H1 (cell line): Measurements from ENCODE around the gene CTNNBL1. TPM values are rescaled to one million over a fixed set of nuclear protein-coding genes. Genes with fewer than 3 reads are reported as not detected.

Experiments
- CTCF ChIA-PET: fragments of 300-600 bp; sonication (Branson Sonifier 250); formaldehyde crosslinking; loops from one replicate; lab custom pipeline; 2021; ENCODE audit not compliant: partially characterized antibody; lab: Charles Lee
- POLR2A ChIA-PET: fragments of 300-600 bp; sonication (Branson Sonifier 250); formaldehyde crosslinking; loops from one replicate; lab custom pipeline; 2021; ENCODE audit warnings: inconsistent platforms; ENCODE audit not compliant: partially characterized antibody; lab: Charles Lee
- DNase-seq, 2 experiments: peaks; one replicate each; pipeline versions ENCODE4 v3.0.0 to v3.0.0-alpha.2; 2010 to 2022; ENCODE audit warnings: low spot score in 2 of 2, low read depth in 1 of 2, mixed read lengths in 1 of 2
- FAIRE-seq: peaks from 2 replicates; lab custom pipeline; 2011; peaks lifted over from hg19 to GRCh38; lab: Jason Lieb, UNC
- H2AFZ ChIP-seq: 2 replicates; pipeline ENCODE4 v1.8.1; 2012; ENCODE audit warnings: low read length, inconsistent platforms
- H2AK5ac ChIP-seq: 2 replicates; pipeline ENCODE4 v1.6.1; 2013; ENCODE audit warnings: low read depth, low read length
- H2BK120ac ChIP-seq: replicated peaks from 2 replicates; pipeline ENCODE3; 2013; ENCODE audit warnings: low read depth, low read length, inconsistent platforms
- H2BK12ac ChIP-seq: 2 replicates; pipeline ENCODE4 v1.6.1; 2013; ENCODE audit warnings: low read depth, low read length
- H2BK15ac ChIP-seq: 2 replicates; pipeline ENCODE4 v1.6.1; 2013; ENCODE audit warnings: low read length
- H2BK20ac ChIP-seq: 2 replicates; pipeline ENCODE4 v1.6.1; 2013; ENCODE audit warnings: low read length
- H2BK5ac ChIP-seq: 2 replicates; pipeline ENCODE4 v1.6.1; 2013; ENCODE audit warnings: low read depth, low read length
- H3K14ac ChIP-seq: 2 replicates; pipeline ENCODE4 v1.6.1; 2013; ENCODE audit warnings: inconsistent platforms; ENCODE audit not compliant: insufficient read length
- H3K18ac ChIP-seq: 2 replicates; pipeline ENCODE4 v1.6.1; 2013; ENCODE audit warnings: low read length; ENCODE audit errors: extremely low read depth
- H3K23ac ChIP-seq: 2 replicates; pipeline ENCODE4 v1.6.1; 2013; ENCODE audit warnings: inconsistent platforms; ENCODE audit not compliant: insufficient read length
- H3K23me2 ChIP-seq: 2 replicates; pipeline ENCODE4 v1.6.1; 2013; ENCODE audit warnings: low read depth, low read length
- H3K27ac ChIP-seq: 2 replicates; pipeline ENCODE4 v1.6.1; 2011; ENCODE audit warnings: low read depth, low read length, inconsistent platforms
- H3K27me3 ChIP-seq, 4 experiments: replicated peaks in 1 of 4; 1 replicate in 1 of 4; 2 replicates in 3 of 4; pipeline versions ENCODE4 v1.6.1 to v1.8.1; 2011 to 2013; ENCODE audit warnings: low read length in 3 of 4, mild to moderate bottlenecking in 3 of 4, inconsistent platforms in 2 of 4, mixed read lengths in 2 of 4, moderate library complexity in 1 of 4; ENCODE audit not compliant: control insufficient read depth in 3 of 4, insufficient read depth in 3 of 4; ENCODE audit errors: extremely low read depth in 1 of 4
- H3K36me3 ChIP-seq, 4 experiments: 2 replicates each; pipeline versions ENCODE4 v1.6.1 to v1.8.1; 2011 to 2013; ENCODE audit warnings: mild to moderate bottlenecking in 4 of 4, low read length in 3 of 4, moderate library complexity in 2 of 4, control low read depth in 1 of 4, inconsistent platforms in 1 of 4; ENCODE audit not compliant: insufficient read depth in 4 of 4, control insufficient read depth in 2 of 4
- H3K4ac ChIP-seq: replicated peaks from 2 replicates; pipeline ENCODE3; 2013; ENCODE audit warnings: low read length, low read depth, mixed read lengths, inconsistent platforms; ENCODE audit not compliant: insufficient read length
- H3K4me1 ChIP-seq, 4 experiments: replicated peaks in 1 of 4; 1 replicate in 1 of 4; 2 replicates in 3 of 4; pipeline versions ENCODE4 v1.6.1 to v1.8.1; 2011 to 2013; ENCODE audit warnings: low read length in 3 of 4, inconsistent platforms in 2 of 4, mixed read lengths in 1 of 4; ENCODE audit not compliant: insufficient read depth in 4 of 4, control insufficient read depth in 3 of 4
- H3K4me2 ChIP-seq, 2 experiments: 2 replicates each; pipeline versions ENCODE4 v1.6.1 to v1.8.1; 2011 to 2013; ENCODE audit warnings: low read depth in 2 of 2, low read length in 2 of 2, control low read depth in 1 of 2, inconsistent platforms in 1 of 2, mild to moderate bottlenecking in 1 of 2; ENCODE audit not compliant: insufficient read depth in 1 of 2
- H3K4me3 ChIP-seq, 4 experiments: fragments of 200-600, 300-600 bp in 1 of 4; sonication (generic), shearing (Covaris generic), sonication (Bioruptor Twin) in 1 of 4; 2 replicates each; pipeline versions ENCODE4 v1.5.1 to v1.8.1; 2011 to 2016; ENCODE audit warnings: low read length in 4 of 4, low read depth in 3 of 4, control low read depth in 2 of 4, inconsistent platforms in 2 of 4, mild to moderate bottlenecking in 2 of 4, mixed read lengths in 1 of 4, moderate library complexity in 1 of 4; ENCODE audit not compliant: insufficient read depth in 2 of 4; ENCODE audit errors: extremely low read depth in 1 of 4
- H3K56ac ChIP-seq: replicated peaks from 2 replicates; pipeline ENCODE3; 2013; ENCODE audit warnings: low read depth, mild to moderate bottlenecking, mixed read lengths, low read length, inconsistent platforms; ENCODE audit not compliant: insufficient read length
- H3K79me1 ChIP-seq: 2 replicates; pipeline ENCODE4 v1.6.1; 2013; ENCODE audit warnings: low read depth, low read length, control low read depth
- H3K79me2 ChIP-seq, 2 experiments: 2 replicates each; pipeline versions ENCODE4 v1.6.1 to v1.8.1; 2012 to 2013; ENCODE audit warnings: low read length in 2 of 2, mild to moderate bottlenecking in 2 of 2, inconsistent platforms in 1 of 2; ENCODE audit not compliant: insufficient read depth in 2 of 2, control insufficient read depth in 1 of 2
- H3K9ac ChIP-seq, 4 experiments: replicated peaks in 1 of 4; 1 replicate in 1 of 4; 2 replicates in 3 of 4; pipeline versions ENCODE4 v1.6.1 to v1.8.1; 2011 to 2013; ENCODE audit warnings: low read depth in 3 of 4, low read length in 3 of 4, control low read depth in 2 of 4, mild to moderate bottlenecking in 2 of 4, moderate library complexity in 2 of 4, inconsistent platforms in 1 of 4; ENCODE audit errors: extremely low read depth in 1 of 4
- H3K9me3 ChIP-seq, 2 experiments: 2 replicates each; pipeline versions ENCODE4 v1.6.1 to v1.8.1; 2012 to 2013; ENCODE audit warnings: mild to moderate bottlenecking in 2 of 2, moderate library complexity in 2 of 2, control low read depth in 1 of 2, inconsistent platforms in 1 of 2, low read depth in 1 of 2, low read length in 1 of 2, mixed read lengths in 1 of 2; ENCODE audit not compliant: insufficient read depth in 2 of 2
- H4K20me1 ChIP-seq, 2 experiments: replicated peaks in 1 of 2; 2 replicates each; pipeline versions ENCODE3 to v1.8.1; 2011 to 2013; ENCODE audit warnings: inconsistent platforms in 2 of 2, low read length in 2 of 2, mild to moderate bottlenecking in 1 of 2; ENCODE audit not compliant: insufficient read depth in 2 of 2, control insufficient read depth in 1 of 2
- H4K5ac ChIP-seq: 2 replicates; pipeline ENCODE4 v1.6.1; 2013; ENCODE audit warnings: low read length, low read depth, mixed read lengths, inconsistent platforms; ENCODE audit not compliant: insufficient read length
- H4K8ac ChIP-seq: 2 replicates; pipeline ENCODE4 v1.8.0; 2013; ENCODE audit warnings: mild to moderate bottlenecking, moderate library complexity, low read length, inconsistent platforms; ENCODE audit not compliant: insufficient read depth; ENCODE audit errors: extremely low read depth
- H4K91ac ChIP-seq: replicated peaks from 2 replicates; pipeline ENCODE3; 2013; ENCODE audit warnings: low read length, mixed read lengths, inconsistent platforms; ENCODE audit not compliant: insufficient read length
- CREB1 ChIP-seq: IDR thresholded peaks from 2 replicates; pipeline ENCODE4 v1.6.1; 2012; ENCODE audit warnings: inconsistent platforms
- SIX5 ChIP-seq: IDR thresholded peaks from 2 replicates; pipeline ENCODE4 v1.6.1; 2011; ENCODE audit warnings: mild to moderate bottlenecking, low read depth, low read length
- TCF12 ChIP-seq: IDR thresholded peaks from 2 replicates; pipeline ENCODE4 v1.6.1; 2011; ENCODE audit warnings: low read depth, mild to moderate bottlenecking, low read length
- WGBS, 2 experiments: shearing (Covaris generic) in 1 of 2; methylation state at CpG; one replicate each; pipeline versions ENCODE4 v1.1.6 to v1.1.7; 2013 to 2015; ENCODE audit warnings: low lambda C conversion rate in 2 of 2, mixed read lengths in 2 of 2, inconsistent platforms in 1 of 2, low coverage in 1 of 2, missing lambda C conversion rate in 1 of 2; ENCODE audit not compliant: insufficient replicate concordance in 2 of 2, insufficient coverage in 1 of 2, insufficient read length in 1 of 2; ENCODE audit errors: extremely low coverage in 1 of 2, missing lambda C conversion rate in 1 of 2; 5-methylcytosine and 5-hydroxymethylcytosine counted together
- polyA plus RNA-seq, 7 experiments: library from polyadenylated mRNA; depleted of rRNA in 3 of 7; stranded (reverse) in 5 of 7; unstranded in 2 of 7; fragments of >200 nt in 5 of 7; fragments of 200-250 nt in 2 of 7; gene quantifications; 1 replicate in 5 of 7; 2 replicates in 1 of 7; 4 replicates in 1 of 7; pipeline versions ENCODE4 v1.2.1 to v1.2.3, GENCODE V29; 2011 to 2013; ENCODE audit warnings: missing spikeins in 2 of 7, mixed read lengths in 2 of 7
- total RNA-seq: library from RNA; stranded (reverse); fragmentation: NEBNext Ultra II Directional; extraction: Animal tissue kit (Norgen Biotek cat#: 25700); gene quantifications from 2 replicates; pipeline ENCODE4 v1.2.1, GENCODE V29; 2021

CTNNBL1 gene
- total and polyA plus RNA-seq, 2 of the 8 experiments (the other 6 are each of a cell fraction or from before 2014, with no cell fraction given) = 19.6 to 81.6 TPM

DNA sequence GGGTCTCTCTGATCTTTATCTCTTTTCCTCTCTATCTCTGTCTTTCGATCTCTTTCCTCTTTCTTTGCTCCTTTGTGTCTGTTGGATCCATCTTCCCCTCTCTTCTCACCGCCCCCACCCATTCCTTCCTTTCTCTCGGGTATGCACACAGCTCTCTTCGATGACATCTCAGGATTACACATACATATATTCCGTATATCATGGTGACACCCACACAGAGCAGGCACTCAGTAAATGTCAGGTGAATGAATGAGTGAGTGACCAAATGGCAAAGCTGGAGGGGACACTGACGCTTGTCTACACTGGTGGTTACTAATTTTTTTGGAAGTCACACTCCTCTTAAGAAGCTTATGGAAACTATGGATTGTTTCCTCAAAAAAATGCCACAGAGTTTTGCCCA, 219.0 kb downstream of the CTNNBL1 start:
- H3K79me1 ChIP-seq = no peaks in the 10 kb centered on the region
- H3K9ac ChIP-seq = no peak overlapping the region
- no peak overlapping the region for H3K27ac ChIP-seq
- peaks cover 0 to 5% of the 10 kb centered on the region in 2 experiments for H4K20me1 ChIP-seq
- no peaks in the 10 kb centered on the region; a peak in 3 of 7 replicates for H3K27me3 ChIP-seq
- peaks cover 9 to 44% (median 24%) of the 10 kb centered on the region in 4 experiments for H3K4me1 ChIP-seq
- WGBS, 2 experiments = 87% methylated on average over 6 of the region's 6 CpGs; no CpG with 5 or more reads in 1 of the 2 experiments
- FAIRE-seq (no peak), DNase-seq (no peak)
- H3K14ac ChIP-seq = no peak overlapping the region
- peaks cover 17% of the 10 kb centered on the region; the same call in 1 of the 2 replicates for H3K23me2 ChIP-seq
- POLR2A ChIA-PET = interaction anchor here (0.9 to 1.1 kb wide), 3 partner anchors 10 to 59 kb away, joined by 3 to 5 read pairs (median 4); partner anchors contain the start of gene VSTM2L
- no peak overlapping the region for H3K56ac ChIP-seq
- H3K36me3 ChIP-seq = no peaks in the 10 kb centered on the region
- 0 out of 2 replicates have a peak overlapping the region, but pooled peaks have one; percentile 89 for H2BK12ac ChIP-seq
- H3K4ac ChIP-seq = no peak overlapping the region
- H2AK5ac ChIP-seq = no peak overlapping the region
- no peak overlapping the region for H2BK120ac ChIP-seq
- no peak overlapping the region for H2BK5ac ChIP-seq
- no peak overlapping the region for H4K8ac ChIP-seq
- H3K23ac ChIP-seq = no peak overlapping the region
- no peaks in the 10 kb centered on the region for H3K79me2 ChIP-seq
- H3K4me2 ChIP-seq = no peak overlapping the region
- no peak overlapping the region for H3K18ac ChIP-seq
- H4K91ac ChIP-seq = no peak overlapping the region
- no peak overlapping the region for H2AFZ ChIP-seq
- no peak overlapping the region for H2BK20ac ChIP-seq
- TF ChIP-seq SIX5 (no peak), TCF12 (no peak), CREB1 (no peak)
- no peak overlapping the region for H2BK15ac ChIP-seq
- CTCF ChIA-PET = interaction anchor here (0.6 to 1.7 kb wide), 9 partner anchors 11 to 349 kb away, joined by 3 to 6 read pairs (median 4); partner anchors contain the start of gene VSTM2L
- H4K5ac ChIP-seq = no peak overlapping the region
- no peaks in the 10 kb centered on the region for H3K9me3 ChIP-seq
- no peak overlapping the region for H3K4me3 ChIP-seq
